ENCODE data around the gene SEMA7A. TPM values are rescaled to one million over a fixed set of nuclear protein-coding genes. Genes with fewer than 3 reads are reported as not detected.

The SEMA7A gene
- total RNA-seq, 3 donors from 2014 or later: 1.6 to 3.7 (median 3.0) TPM

DNA sequence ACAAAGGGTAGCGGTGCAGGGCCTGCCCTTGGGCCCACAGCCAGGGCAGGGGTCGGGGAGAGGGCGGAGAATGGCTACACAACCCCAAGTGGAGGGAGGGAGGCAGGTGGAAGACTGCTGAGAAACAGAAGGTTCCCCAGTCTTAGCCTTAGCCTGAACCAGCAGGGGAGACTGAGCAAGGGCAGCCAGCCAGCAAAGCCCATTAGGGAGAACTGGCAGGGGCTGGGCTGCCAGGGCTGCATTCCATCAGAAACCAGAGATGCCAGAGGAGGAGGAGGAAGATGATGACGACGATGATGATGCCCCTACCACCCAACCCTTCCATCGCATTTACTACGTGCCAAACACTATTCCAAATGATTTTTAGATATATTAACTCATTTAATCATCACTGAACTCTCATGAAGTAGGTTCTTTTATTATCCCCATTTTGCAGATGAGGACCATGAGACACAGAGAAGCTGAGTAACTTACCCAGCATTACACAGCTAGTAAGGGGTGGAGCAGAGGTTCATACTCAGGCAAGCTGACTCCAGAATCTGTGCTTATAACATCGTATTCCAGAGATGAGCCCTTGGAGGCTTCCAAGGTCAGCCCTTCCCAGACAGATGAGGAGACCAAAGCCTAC is 8.7 kb downstream of the SEMA7A start:
- Histone ChIP-seq H3K4me1 (ENCODE audit: low read depth) (no peaks in the 10 kb centered on the region), H3K9me3 (no peaks in the 10 kb centered on the region), H3K4me3 (no peak overlapping the region), H3K36me3 (ENCODE audit: low read depth) (no peaks in the 10 kb centered on the region)
- ATAC-seq (no peak), DNase-seq (no peak)
- intact Hi-C loops (cut with DNase I, micrococcal nuclease): no loop called here
- no peak for TF ChIP-seq CTCF (IDR thresholded peaks at IDR 0.05)

DNA sequence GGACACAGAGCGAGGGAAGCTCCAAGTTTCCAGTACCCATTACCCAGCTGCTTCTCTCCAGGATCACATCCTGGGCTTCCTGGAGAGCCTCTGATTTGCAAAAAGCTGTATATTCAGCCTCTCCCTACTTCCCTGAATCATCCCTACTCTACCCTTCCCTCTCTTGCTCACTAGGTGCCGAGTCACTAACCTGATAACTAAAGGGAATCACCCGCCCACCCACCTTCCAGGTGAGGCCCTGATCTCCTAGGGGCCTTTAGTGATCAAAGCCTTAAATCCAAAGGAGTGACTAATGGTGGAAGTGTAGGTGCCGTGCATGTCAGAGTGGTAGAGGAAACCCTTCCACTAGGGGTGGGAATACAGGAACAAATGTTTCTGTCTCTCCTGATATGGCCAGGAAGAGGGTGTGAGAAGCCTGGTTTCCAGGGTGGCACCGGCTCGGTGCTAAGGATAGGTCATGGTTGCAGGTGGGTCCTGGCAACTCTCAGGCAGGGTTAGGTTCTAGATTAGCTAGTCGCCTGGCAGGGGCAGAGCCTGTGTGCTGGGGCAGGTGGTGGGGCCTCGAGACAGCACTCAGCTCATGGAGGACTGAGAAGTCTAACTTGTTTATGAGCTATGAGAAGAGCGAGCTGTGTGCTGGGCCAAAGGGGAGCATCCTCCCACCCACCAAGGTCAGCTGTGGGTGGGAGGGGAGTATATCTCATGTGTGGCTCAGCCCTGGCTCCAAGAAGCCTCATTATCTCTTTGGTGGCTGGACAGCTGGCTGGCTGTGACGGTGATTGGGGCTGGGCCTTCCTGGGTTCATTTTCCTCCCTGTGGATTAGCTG is 10.1 kb downstream of the SEMA7A start:
- DNase-seq (no peak), ATAC-seq (no peak)
- TF ChIP-seq CTCF (IDR thresholded peaks at IDR 0.05): no peak
- Histone ChIP-seq H3K36me3 (ENCODE audit: low read depth) (no peaks in the 10 kb centered on the region), H3K4me3 (no peak overlapping the region), H3K9me3 (no peaks in the 10 kb centered on the region), H3K4me1 (ENCODE audit: low read depth) (no peaks in the 10 kb centered on the region)
- intact Hi-C loops (cut with DNase I, micrococcal nuclease): no loop called here

GRCh38 chr15:74422652-74423430 is 10.9 kb downstream of the SEMA7A start:
- Histone ChIP-seq H3K36me3 (ENCODE audit: low read depth) (no peaks in the 10 kb centered on the region), H3K4me1 (ENCODE audit: low read depth) (no peaks in the 10 kb centered on the region), H3K4me3 (no peak overlapping the region), H3K9me3 (no peaks in the 10 kb centered on the region)
- no peak for DNase-seq
- ATAC-seq: peak; percentile 9
- TF ChIP-seq CTCF (IDR thresholded peaks at IDR 0.05): no peak
- intact Hi-C loops (cut with DNase I, micrococcal nuclease): no loop called here

DNA sequence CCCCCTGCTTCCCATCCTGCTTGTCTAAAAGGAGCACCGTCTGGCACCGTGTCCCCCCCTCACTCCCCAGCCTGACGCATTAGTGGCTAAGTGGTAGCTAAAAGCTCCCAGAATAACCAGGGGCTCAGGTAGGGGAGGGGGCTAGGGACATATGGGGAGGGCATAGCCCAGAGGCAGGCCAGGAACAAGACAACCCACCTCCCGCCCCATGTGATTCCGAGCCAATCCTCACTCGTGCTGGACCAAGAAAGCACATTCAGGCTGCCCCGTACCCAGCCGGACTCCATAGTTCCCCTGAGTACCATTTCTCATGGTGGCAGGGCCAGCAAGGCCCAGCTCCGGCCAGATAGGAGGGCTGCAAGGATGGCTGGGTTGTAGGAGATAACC is 11.5 kb downstream of the SEMA7A start:
- no peak for DNase-seq
- H3K9me3 ChIP-seq: no peaks in the 10 kb centered on the region
- H3K4me1 ChIP-seq (ENCODE audit: low read depth): no peaks in the 10 kb centered on the region
- intact Hi-C loops (cut with DNase I, micrococcal nuclease): no loop called here
- no peak for ATAC-seq
- no peak overlapping the region for H3K4me3 ChIP-seq
- H3K36me3 ChIP-seq (ENCODE audit: low read depth): no peaks in the 10 kb centered on the region
- no peak for TF ChIP-seq CTCF (IDR thresholded peaks at IDR 0.05)

DNA sequence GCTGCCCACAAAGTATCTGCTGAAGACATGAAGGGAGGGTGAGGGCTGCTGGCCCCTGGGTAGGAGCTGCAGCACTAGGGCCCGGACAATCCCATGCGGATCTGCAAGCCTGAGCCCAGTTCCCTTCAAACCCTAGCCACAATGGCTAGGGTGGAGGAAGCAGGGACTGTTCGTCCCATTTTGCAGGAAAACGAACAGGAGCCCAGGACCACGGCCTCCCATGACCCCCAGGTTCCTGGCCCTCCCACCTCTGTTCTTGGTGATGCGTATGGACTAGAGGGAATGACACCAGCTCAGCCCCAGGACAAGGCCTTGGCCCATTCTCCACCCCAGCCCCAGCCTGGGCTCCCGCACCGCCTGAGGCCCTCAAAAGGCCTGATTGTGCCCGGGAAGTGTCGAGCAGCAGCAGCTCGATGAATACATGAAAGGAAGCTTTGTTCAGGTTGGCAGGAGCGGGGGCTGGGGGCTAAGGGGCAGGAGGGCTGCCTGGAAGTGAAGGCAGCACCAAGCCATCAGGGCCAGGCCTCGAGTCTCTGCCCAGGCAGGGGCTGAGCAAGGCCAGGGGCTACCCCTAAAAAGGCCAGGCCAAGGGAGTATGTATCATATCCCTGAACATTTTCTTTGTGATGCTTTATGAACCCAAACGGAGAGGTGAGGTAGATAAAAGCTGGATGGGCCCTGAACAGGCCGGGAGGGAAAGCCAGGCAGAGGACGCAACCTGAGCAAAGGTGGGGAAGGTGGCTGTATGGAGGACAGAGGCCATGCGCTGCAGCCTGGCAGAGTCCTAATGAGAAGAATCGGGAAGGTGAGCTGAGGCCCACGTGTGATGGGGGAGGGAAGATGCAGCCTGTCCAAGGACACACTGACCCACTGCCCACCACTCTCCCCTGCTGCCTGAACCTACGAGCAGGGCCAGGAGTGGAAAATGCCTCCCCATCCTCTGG is 12.2 kb downstream of the SEMA7A start:
- TF ChIP-seq CTCF (IDR thresholded peaks at IDR 0.05): no peak
- no peak for ATAC-seq
- intact Hi-C loops (cut with DNase I, micrococcal nuclease): no loop called here
- Histone ChIP-seq H3K36me3 (ENCODE audit: low read depth) (no peaks in the 10 kb centered on the region), H3K4me1 (ENCODE audit: low read depth) (no peaks in the 10 kb centered on the region), H3K9me3 (no peaks in the 10 kb centered on the region), H3K4me3 (no peak overlapping the region)
- no peak for DNase-seq
